HG03442 (cell line): ENCODE results near the gene RIMBP2.
A peak's percentile ranks its signal among the peaks of the same experiment; 100 is the strongest.

Source experiments
- ATAC-seq: cut with Tn5 transposase; IDR thresholded peaks from one replicate; pipeline ENCODE4 v1.9.1; 2021; ENCODE audit warnings: mild to moderate bottlenecking, moderate library complexity; ENCODE audit not compliant: unreplicated experiment

RIMBP2 gene

DNA sequence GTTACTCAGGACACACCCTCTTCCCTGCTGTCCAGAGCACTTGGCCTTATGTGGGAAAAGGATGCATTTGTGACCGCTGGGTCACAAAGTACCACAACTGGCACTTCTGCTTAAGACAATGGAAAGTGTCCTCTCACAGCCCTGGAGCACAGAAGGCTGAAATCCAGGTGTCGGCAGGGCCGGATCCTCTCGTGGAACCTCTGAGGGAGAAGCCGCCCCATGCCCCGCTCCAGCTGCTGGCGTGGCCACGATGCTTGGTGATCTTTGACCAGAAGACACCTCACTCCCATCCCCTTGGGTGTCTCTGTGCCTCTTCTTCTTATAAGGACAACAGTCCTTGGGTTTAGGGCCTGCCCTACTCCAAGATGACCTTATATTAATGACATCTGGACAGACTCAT is 221.4 kb downstream of the RIMBP2 start:
- ATAC-seq, result no peak

- ATAC-seq, result no peak
These were observed 222.1 kb downstream of the RIMBP2 start for GRCh38 chr12:130493951-130494350.

DNA sequence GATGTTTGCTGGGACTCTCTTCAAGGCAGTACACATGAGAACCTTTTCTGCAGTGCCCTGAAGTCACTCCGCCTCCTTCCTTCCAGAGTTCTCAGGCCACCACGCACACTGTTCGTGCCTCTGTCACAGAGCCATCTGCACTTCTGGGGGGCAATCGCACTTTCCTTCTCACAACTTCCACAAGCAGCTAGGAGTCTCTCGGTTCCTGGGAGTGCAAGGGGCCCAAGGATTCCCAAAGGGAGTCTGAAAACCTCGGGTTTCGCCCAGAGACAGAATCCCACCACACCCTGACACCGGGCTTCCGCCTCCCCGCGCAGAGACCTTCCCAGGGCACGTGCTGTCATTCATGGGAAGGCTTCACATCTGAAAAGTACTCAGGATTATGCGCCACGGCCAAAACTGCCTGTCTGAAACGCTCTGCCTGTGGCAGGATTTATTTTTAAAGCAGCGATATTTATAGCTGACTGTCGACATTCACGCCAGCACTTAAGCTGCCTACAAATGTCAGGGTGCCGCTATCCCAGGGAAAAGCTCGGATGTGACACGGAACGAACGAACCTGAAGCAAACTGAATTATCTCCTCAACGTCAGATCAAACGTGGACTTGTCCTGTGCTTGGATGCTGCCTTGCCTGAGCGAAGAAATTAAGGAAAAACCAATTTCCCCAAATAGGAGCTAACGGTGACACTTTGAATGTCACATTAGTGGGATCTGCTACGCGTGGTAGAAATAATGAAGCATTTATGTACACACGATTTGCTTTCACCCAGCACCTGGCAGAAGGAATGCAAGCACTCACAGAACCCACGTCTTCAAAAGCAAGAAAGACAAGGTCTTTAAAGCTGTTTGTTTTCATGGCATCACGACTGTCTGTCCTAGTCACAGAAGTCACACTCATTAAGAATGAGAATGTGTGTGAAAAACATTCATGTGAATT is 224.4 kb downstream of the RIMBP2 start:
- no peak for ATAC-seq

- ATAC-seq, result no peak
These were observed 225.4 kb downstream of the RIMBP2 start for GRCh38 chr12:130490674-130491073.

DNA sequence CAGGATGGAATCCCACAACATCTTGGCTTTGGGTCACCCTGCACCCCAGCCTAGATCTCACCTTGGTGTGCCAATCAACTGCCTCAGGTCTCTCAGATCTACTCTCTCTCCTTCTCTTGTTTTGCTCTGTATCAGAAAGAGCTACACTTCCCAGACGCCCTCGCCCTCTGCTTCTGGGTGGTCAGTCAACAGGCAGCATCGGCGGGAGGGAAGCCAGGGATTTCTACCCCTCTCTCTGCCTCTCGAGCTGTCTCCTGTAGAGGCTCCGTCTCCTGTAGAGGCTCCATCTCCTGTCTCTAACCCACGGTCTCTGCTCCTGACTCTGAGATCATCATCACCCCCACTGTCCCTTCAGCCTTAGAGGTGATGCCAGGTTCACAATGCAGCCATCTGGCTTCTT is 226.8 kb downstream of the RIMBP2 start:
- no peak for ATAC-seq

DNA sequence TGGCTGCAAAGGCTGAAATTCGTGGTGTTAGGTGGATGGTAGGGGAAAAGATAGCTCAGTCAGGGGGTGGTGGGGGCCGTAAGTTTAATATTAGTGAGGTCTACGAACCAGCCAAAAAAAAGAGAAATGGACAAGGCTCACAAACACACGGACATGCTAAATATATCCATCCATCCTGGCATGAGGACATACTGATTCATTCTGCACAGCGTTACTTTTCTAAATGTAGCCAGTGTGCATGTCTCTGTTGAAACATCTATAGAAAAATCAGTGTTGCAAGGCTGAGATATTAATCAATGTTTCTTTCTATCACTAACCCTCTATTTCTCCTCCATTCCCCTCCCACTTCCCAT is 227.8 kb downstream of the RIMBP2 start:
- ATAC-seq, result no peak

- ATAC-seq, result no peak
These were observed 228.3 kb downstream of the RIMBP2 start for GRCh38 chr12:130487636-130488357.

DNA sequence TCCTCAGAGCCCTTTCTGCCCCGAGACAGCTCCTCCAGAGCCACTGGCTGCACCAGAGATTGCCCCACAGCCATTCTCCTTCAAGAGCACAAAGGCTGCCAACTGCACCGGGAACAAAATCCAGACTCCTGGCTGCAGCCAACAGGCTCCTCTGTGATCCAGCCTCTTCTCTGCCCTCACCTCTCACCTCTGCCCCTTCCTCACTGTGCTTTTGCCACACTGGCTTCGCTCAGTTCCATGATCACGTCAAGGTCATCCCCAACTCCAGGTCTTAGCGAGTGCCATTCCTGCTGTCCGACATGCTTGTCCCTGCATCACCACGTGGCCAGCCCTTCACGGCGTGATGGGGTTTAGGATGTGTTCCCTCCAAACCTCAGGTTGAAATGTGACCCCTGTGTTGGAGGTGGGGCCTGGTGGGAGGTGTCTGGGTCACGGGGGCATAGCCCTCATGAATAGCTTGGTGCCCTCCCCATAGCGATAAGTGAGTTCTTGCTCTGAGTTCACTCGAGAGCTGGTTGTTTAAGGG is 229.1 kb downstream of the RIMBP2 start:
- ATAC-seq, result no peak

GRCh38 chr12:130486146-130486435 is 230.0 kb downstream of the RIMBP2 start:
- ATAC-seq, result no peak

DNA sequence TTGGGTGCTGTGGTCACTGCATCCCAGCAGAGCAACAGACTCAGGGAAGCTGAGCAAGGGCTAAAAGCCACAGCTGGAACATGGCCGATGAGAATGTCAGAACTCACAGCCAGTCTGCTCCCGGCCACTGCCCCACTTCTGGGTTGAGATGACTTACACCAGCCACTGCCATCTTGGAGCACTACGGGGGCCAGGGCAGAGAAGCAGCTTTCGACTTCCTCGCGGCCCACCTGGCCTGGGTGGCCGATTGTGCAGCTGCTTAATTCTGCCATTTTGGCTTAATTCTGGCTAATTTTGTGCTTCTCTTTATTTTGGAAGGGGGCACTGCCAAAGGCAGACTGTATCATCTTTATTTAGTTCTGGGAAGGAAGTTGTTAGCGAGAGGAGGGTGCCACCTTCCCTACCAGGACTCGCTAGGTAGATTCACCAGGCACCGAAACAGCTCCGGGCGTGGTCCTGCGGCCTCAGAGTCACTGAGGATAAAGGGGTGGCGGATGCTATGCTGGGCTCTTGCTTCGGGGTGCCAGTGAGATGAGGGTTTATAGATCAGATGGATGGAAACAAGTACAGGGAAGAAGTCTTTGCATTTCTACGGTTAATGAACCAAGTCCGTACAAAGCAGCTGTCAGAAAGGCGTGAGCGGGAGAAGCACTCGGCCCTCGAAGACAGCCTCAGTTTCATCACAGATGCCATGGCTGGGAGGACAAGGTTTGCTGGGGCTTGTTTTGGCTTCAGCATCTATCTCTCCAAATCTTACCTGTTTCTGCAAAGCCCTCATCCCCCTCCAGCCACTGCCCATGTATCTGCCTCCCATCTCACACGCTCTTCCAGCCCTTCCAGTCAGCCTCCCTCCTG is 230.6 kb downstream of the RIMBP2 start:
- ATAC-seq, result no peak

DNA sequence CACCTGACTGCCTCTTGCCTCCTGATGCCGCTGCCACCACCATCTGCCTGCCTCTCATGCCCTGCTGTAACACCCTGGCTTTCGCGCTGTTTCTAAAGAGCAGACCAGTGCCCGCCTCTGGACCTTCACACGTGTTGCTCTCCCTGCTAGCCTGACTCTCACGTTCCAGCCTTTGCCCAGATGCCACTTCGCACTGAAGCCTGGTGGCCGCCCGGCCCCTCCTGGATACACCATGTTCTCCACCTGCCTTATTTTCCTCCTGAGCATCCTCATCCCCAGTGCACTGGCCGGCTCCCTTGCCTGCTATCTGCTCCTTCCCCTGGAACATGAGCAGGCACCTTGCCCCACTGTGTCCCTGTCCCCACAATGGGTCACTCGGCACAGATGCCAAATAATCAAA is 231.9 kb downstream of the RIMBP2 start:
- ATAC-seq, result no peak

GRCh38 chr12:130483616-130484180 is 232.4 kb downstream of the RIMBP2 start:
- ATAC-seq, result no peak

- no peak for ATAC-seq
These were observed 233.7 kb downstream of the RIMBP2 start for GRCh38 chr12:130482448-130482847.

DNA sequence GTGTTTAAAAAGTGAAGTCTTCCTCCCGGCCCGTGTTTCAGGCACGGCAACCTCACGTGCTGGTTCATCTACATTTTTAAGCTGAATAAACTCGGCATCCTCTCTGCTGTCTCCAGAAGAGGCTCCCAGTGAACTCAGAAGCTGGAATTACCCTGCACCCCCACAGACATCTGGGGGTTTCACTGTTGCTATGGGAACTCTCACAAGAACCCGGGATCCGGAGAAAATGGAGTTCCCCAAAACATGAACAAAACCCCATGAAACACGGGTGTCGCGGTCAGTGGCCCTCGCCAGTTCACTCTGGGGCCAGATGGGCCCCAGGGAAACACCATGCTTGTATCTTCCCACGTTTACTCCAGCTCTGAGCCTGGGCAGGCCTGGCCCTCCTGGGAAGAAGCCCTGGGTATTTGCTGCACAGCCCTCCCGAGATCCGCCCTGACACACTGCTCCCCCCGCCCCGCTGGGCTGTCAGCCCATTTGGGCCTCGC is 234.7 kb downstream of the RIMBP2 start:
- ATAC-seq, result peak; percentile 62

DNA sequence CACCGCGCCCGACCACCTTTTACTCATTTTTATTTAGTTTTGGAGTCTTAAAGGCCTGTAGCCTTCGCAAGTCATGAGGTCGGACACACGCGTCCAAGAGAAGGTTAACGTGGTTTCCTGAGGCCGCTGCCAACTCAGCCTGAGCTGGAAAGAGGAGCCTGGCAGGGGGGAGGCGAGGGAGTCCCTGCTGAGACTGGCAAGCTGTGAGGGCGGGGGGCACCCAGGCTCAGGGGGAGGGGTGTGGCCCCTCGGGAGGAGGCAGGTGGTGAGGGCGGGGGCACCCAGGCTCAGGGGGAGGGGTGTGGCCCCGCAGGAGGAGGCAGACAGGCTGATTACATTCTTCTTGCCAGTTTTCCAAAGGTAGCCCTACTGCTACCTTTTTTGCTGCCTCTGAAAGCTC is 235.2 kb downstream of the RIMBP2 start:
- no peak for ATAC-seq

DNA sequence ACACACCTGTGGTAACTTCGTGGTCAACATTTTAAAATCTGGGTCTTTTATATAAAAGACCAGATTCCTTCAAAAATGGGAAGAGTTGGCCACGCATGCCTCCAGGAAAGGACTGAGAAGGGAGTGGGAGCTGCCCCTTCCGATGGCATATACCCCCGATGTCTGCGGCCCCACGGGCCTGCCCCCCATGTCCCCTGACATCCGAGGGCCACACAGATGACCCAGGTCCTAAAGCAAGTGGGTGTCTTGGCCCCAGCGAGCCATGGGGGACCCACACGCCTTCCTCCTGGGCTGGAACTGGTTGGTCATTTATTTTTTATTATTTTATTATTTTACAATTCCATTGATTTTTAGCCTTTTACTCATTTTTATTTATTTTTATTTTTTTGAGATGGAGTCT is 235.9 kb downstream of the RIMBP2 start:
- ATAC-seq, result no peak

DNA sequence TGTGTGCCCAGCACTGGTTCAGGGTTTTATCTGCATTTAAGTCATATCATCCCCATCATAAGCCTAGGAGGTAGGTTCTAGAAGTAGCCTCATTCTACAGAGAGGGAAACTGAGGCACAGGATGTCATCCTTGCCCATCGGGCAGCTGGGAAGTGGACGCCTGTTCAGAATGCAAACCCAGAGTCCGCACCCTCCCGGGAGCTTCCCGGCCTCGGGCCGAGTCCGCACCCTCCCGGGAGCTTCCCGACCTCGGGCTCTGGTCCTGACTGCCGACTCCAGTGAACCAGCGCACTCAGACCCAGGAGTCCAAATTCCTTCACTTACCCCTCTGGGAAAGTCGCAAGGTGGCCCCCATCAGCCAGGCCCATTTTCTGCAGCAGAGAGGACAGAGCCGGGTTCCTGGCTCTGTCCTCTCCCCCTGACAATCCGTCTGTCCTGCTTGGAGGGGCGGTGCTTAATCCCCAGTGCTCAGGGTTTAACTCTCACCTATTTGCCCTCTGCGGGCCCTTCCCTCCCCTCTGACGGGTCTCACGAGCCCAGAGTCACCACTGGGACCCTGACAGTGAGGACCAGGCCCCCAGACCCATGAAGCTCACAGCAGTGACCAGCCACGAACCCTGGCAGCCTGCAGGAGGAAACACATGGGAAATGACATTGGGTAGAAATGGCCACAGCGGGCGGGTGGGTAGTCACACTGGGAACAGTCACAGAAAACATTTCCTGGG is 236.5 kb downstream of the RIMBP2 start:
- ATAC-seq, result no peak

GRCh38 chr12:130478786-130479185 is 237.3 kb downstream of the RIMBP2 start:
- no peak for ATAC-seq

DNA sequence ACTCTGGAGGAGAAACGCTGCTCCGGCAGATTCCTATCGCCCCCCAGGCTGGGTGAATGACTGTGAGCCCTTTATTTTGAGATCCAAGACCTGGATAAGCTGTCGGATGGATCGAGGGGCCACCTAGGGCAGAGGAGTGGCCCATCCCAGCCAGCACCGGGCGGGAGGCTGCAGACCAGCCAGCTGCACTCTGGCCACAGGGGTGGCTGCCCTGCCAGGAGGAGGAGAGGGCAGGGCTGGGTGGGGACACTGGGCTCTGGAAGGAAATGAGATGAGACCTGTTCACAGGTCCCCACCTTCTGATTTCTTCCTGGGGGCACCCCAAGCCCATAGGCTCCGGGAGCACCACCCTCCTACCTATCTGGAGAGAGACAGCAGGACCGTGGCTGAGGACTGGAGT is 238.4 kb downstream of the RIMBP2 start:
- ATAC-seq, result no peak

GRCh38 chr12:130477266-130477665 is 238.8 kb downstream of the RIMBP2 start:
- ATAC-seq, result no peak
